CD4-positive, alpha-beta T cell (primary cell): ENCODE results near the gene RANBP3. TPM values are rescaled to one million over a fixed set of nuclear protein-coding genes. Genes with fewer than 3 reads are reported as not detected.
A peak's percentile ranks its signal among the peaks of the same experiment; 100 is the strongest.
"Not testable (repeated sequence)": the region's sequence is repeated elsewhere in the genome, so short reads cannot be mapped to it uniquely, and the experiment has no call there.

ENCODE experiments used
- ATAC-seq: fragments of 200-7000 bp; cut with Tn5 transposase; one replicate; pipeline ENCODE4 v1.10.0; 2022; ENCODE audit warnings: mild to moderate bottlenecking; ENCODE audit not compliant: poor library complexity
- CTCF ChIA-PET: fragments of 350-600 bp; sonication (Branson Sonifier 250); formaldehyde crosslinking; loops from one replicate; lab custom pipeline; 2021; ENCODE audit warnings: antibody characterized with exemption, inconsistent platforms; lab: Charles Lee
- POLR2A ChIA-PET: fragments of 350-600 bp; sonication (Branson Sonifier 250); formaldehyde crosslinking; loops from one replicate; lab custom pipeline; 2021; ENCODE audit warnings: antibody characterized with exemption, inconsistent platforms; lab: Charles Lee
- DNase-seq, 14 experiments: peaks; one replicate each; pipeline ENCODE4 v3.0.0-alpha.2; 2013 to 2020; ENCODE audit warnings: mixed read lengths in 2 of 14
- H3K27ac ChIP-seq, 2 donors: one replicate each; pipeline versions ENCODE4 v1.5.1 to v1.7.0; 2013; ENCODE audit warnings: low read length in 2 of 2, low read depth in 1 of 2, mild to moderate bottlenecking in 1 of 2
- H3K27me3 ChIP-seq, 2 experiments: 1 replicate in 1 of 2; 2 replicates in 1 of 2; pipeline versions ENCODE4 v1.6.1 to v1.7.0; 2013; ENCODE audit warnings: low read length in 2 of 2, control low read depth in 1 of 2, mild to moderate bottlenecking in 1 of 2, moderate library complexity in 1 of 2; ENCODE audit not compliant: insufficient read depth in 2 of 2, control insufficient read depth in 1 of 2
- H3K36me3 ChIP-seq: one replicate; pipeline ENCODE4 v1.6.1; 2013; ENCODE audit warnings: low read length, control low read depth; ENCODE audit not compliant: insufficient read depth
- H3K4me1 ChIP-seq: one replicate; pipeline ENCODE4 v1.6.1; 2013; ENCODE audit warnings: low read length, control low read depth; ENCODE audit not compliant: insufficient read depth
- H3K4me3 ChIP-seq: one replicate; pipeline ENCODE4 v1.5.1; 2013; ENCODE audit warnings: mild to moderate bottlenecking, low read length, moderate library complexity
- H3K9me3 ChIP-seq, 2 experiments: 1 replicate in 1 of 2; 2 replicates in 1 of 2; pipeline versions ENCODE4 v1.6.1 to v1.7.0; 2013; ENCODE audit warnings: low read length in 2 of 2, mild to moderate bottlenecking in 2 of 2, control low read depth in 1 of 2, moderate library complexity in 1 of 2; ENCODE audit not compliant: control insufficient read depth in 1 of 2, insufficient read depth in 1 of 2
- H3K27ac Mint-ChIP-seq: one replicate; pipeline ENCODE4 v1.8.0; 2020; ENCODE audit warnings: mixed read lengths
- H3K27me3 Mint-ChIP-seq: one replicate; pipeline ENCODE4 v1.8.0; 2021; ENCODE audit warnings: mixed read lengths
- H3K36me3 Mint-ChIP-seq: one replicate; pipeline ENCODE4 v1.8.0; 2021; ENCODE audit warnings: low read depth, mixed read lengths
- H3K4me1 Mint-ChIP-seq: one replicate; pipeline ENCODE4 v1.8.0; 2021; ENCODE audit warnings: low read depth, mixed read lengths
- H3K4me3 Mint-ChIP-seq: one replicate; pipeline ENCODE4 v1.8.0; 2020; ENCODE audit warnings: mild to moderate bottlenecking, mixed read lengths
- H3K9me3 Mint-ChIP-seq: one replicate; pipeline ENCODE4 v1.8.0; 2020; ENCODE audit warnings: mixed read lengths
- intact Hi-C, 2 experiments: fragments of 100-400 bp; cut with DNase I in 1 of 2; cut with micrococcal nuclease in 1 of 2; formaldehyde crosslinking; loops; one replicate each; pipeline versions ENCODE4 v1.15.1 to v1.9.0; 2023 to 2025; cut with DNase I, micrococcal nuclease
- total RNA-seq, 174 experiments: library from RNA in 2 of 174; stranded (reverse) in 2 of 174; gene quantifications; one replicate each; pipeline ENCODE4 v1.2.3 and lab custom pipeline; 2021 to 2026
- TF ChIP-seq, protein P1 (sequence below): fragments of 200-600 bp; IDR thresholded peaks from one replicate; pipeline ENCODE4 v1.8.0; 2022; ENCODE audit warnings: antibody characterized with exemption, mild to moderate bottlenecking

RANBP3 gene
- total RNA-seq, 2 experiments from 2014 or later: 82.7 to 88.7 TPM

DNA sequence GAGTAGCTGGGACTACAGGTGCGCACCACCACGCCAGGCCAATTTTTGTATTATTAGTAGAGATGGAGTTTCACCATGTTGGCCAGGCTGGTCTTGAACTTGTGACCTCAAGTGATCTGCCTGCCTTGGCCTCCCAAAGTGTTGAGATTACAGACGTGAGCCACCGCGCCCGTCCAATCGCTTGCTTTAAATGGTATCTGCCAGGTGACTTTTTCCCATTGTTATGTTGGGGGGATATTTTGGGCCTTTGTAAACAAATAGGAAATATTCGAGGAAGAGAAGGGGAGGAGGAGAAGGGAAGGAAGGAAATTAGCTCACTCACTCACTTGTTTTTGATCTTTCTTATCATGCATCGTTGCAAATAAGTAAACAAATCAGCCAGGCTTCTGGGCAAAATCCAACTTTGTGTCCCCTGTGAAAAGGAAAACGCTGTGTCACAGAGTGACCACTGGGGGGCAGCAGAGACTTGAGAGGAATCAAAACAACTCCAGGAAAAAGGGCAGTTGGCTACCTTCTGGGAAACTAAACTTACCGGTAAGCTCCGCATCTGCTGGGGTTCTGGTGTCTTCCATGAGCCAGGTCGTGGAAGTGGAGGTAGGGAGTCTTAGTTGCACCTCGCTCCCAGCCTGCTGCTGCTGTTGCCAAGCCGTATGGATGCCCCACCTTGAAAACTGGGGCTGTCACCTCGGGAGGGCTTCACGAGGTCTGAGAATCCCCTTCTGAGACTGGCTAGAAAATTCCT lies 9.3 kb upstream of the RANBP3 start:
- H3K4me3 Mint-ChIP-seq: peak overlapping the region; percentile 64
- H3K36me3 ChIP-seq: no peaks in the 10 kb centered on the region
- TF ChIP-seq, protein P1, sequence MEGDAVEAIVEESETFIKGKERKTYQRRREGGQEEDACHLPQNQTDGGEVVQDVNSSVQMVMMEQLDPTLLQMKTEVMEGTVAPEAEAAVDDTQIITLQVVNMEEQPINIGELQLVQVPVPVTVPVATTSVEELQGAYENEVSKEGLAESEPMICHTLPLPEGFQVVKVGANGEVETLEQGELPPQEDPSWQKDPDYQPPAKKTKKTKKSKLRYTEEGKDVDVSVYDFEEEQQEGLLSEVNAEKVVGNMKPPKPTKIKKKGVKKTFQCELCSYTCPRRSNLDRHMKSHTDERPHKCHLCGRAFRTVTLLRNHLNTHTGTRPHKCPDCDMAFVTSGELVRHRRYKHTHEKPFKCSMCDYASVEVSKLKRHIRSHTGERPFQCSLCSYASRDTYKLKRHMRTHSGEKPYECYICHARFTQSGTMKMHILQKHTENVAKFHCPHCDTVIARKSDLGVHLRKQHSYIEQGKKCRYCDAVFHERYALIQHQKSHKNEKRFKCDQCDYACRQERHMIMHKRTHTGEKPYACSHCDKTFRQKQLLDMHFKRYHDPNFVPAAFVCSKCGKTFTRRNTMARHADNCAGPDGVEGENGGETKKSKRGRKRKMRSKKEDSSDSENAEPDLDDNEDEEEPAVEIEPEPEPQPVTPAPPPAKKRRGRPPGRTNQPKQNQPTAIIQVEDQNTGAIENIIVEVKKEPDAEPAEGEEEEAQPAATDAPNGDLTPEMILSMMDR: peak; percentile 97
- H3K36me3 Mint-ChIP-seq: no peaks in the 10 kb centered on the region
- ATAC-seq (peak; percentile 58), DNase-seq (peak; percentile 55 to 88 (median 68))
- H3K4me3 ChIP-seq: peak overlapping the region; percentile 48
- CTCF ChIA-PET: interaction anchor here (0.7 to 2.7 kb wide), 4 partner anchors 20 to 183 kb away, joined by 3 to 9 read pairs (median 6); partner anchors contain the start of gene NRTN
- no peaks in the 10 kb centered on the region for H3K27me3 Mint-ChIP-seq
- intact Hi-C loops: loop anchor here (1.0 to 5.0 kb wide), 3 partner anchors 35 to 140 kb away; no protein-coding TSS in a partner anchor
- H3K27ac ChIP-seq: no peak overlapping the region
- H3K9me3 Mint-ChIP-seq: no peaks in the 10 kb centered on the region
- H3K27ac Mint-ChIP-seq: no peak overlapping the region
- peaks cover 20% of the 10 kb centered on the region for H3K4me1 Mint-ChIP-seq
- no peaks in the 10 kb centered on the region for H3K27me3 ChIP-seq
- H3K4me1 ChIP-seq: peaks cover 22% of the 10 kb centered on the region
- POLR2A ChIA-PET: interaction anchor here (2.5 kb wide), 1 partner anchor 35 kb away, joined by 6 read pairs; no protein-coding TSS in a partner anchor
- H3K9me3 ChIP-seq: no peaks in the 10 kb centered on the region

DNA sequence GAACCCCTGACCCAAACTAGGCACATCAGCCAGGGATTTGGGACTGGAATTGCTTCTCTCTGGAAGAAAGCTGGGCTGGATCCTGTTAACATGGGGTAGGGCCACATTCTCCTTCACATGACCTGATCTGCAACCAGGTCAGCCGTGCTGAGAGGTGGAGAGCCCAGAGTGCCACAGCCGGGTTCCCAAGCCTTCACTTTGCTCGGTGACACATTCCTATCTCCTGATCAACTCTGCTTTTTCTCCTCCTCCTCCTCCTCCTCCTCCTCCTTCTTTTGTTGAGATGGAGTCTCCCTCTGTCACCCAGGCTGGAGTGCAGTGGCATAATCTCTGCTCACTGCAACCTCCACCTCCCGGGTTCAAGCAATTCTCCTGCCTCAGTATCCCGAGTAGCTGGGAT lies 7.9 kb upstream of the RANBP3 start:
- not testable (repeated sequence) for DNase-seq, H3K9me3 Mint-ChIP-seq, H3K27ac ChIP-seq, H3K36me3 ChIP-seq, H3K4me3 ChIP-seq, ATAC-seq, H3K27me3 ChIP-seq, H3K4me3 Mint-ChIP-seq, H3K36me3 Mint-ChIP-seq, H3K9me3 ChIP-seq, H3K27me3 Mint-ChIP-seq, H3K27ac Mint-ChIP-seq
- CTCF ChIA-PET: interaction anchor here (2.6 to 3.2 kb wide), 2 partner anchors 19 to 36 kb away, joined by 8 to 9 read pairs; no protein-coding TSS in a partner anchor
- POLR2A ChIA-PET: interaction anchor here (2.5 kb wide), 1 partner anchor 36 kb away, joined by 6 read pairs; no protein-coding TSS in a partner anchor
- H3K4me1 Mint-ChIP-seq: peaks cover 20% of the 10 kb centered on the region
- H3K4me1 ChIP-seq: peaks cover 25% of the 10 kb centered on the region
- intact Hi-C loops: loop anchor here (2.0 to 5.0 kb wide), 2 partner anchors 37 to 141 kb away; no protein-coding TSS in a partner anchor

DNA sequence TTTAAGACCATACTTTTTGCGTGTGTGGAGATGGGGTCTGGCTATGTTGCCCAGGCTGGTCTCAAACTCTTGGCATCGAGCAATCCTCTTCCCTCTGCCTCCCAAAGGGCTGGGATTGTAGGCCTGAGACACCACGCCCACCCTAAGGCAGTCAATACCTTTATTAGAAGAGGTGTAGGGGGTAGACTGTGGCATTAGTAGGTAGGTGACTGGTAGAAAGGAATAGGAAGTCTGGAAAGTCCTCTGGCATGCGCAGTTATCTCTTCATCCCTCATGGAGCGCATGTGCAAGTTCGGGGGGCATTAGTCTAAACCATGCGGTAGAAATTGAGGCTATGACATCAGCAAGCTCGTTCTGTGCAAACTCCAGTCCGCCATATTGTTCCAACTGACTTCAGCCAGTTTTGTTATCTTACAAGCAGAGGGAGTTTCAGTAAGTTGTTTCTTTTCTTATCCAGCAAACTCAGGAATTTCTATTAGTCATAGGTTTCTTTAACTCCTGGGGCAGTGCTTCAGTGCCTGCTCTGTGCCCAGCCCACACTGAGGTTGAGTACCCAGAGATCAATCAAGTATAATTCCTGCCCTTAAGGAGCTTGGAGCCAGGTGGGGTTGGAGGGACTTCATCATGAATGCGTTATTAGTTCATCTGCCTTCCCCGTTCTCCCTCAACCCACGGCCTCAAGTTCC lies 7.3 kb upstream of the RANBP3 start:
- Mint-ChIP-seq H3K4me3 (no peak overlapping the region), H3K36me3 (no peaks in the 10 kb centered on the region), H3K4me1 (peaks cover 20% of the 10 kb centered on the region), H3K27me3 (no peaks in the 10 kb centered on the region), H3K27ac (no peak overlapping the region), H3K9me3 (no peaks in the 10 kb centered on the region)
- no peak overlapping the region for H3K27ac ChIP-seq
- H3K36me3 ChIP-seq: no peaks in the 10 kb centered on the region
- ATAC-seq (no peak), DNase-seq (no peak)
- intact Hi-C loops: loop anchor here in 1 of 2 experiments (5.0 kb wide), 1 partner anchor 142 kb away; no protein-coding TSS in a partner anchor
- no peaks in the 10 kb centered on the region for H3K9me3 ChIP-seq
- H3K4me3 ChIP-seq: no peak overlapping the region
- TF ChIP-seq, protein P1: no peak
- POLR2A ChIA-PET: interaction anchor here (0.7 to 2.5 kb wide), 5 partner anchors 23 to 181 kb away, joined by 3 to 6 read pairs (median 3); partner anchors contain the start of gene VMAC
- H3K4me1 ChIP-seq: peaks cover 25% of the 10 kb centered on the region
- CTCF ChIA-PET: interaction anchor here (3.2 kb wide), 1 partner anchor 37 kb away, joined by 8 read pairs; no protein-coding TSS in a partner anchor
- no peaks in the 10 kb centered on the region for H3K27me3 ChIP-seq
